ENCODE results near the gene GTF3C2. TPM values are rescaled to one million over a fixed set of nuclear protein-coding genes. Genes with fewer than 3 reads are reported as not detected.

The GTF3C2 gene
- total and polyA plus RNA-seq, 2 of the 13 experiments (the other 11 are each of a cell fraction or from before 2014, with no cell fraction given): 77.5 to 130 TPM

DNA sequence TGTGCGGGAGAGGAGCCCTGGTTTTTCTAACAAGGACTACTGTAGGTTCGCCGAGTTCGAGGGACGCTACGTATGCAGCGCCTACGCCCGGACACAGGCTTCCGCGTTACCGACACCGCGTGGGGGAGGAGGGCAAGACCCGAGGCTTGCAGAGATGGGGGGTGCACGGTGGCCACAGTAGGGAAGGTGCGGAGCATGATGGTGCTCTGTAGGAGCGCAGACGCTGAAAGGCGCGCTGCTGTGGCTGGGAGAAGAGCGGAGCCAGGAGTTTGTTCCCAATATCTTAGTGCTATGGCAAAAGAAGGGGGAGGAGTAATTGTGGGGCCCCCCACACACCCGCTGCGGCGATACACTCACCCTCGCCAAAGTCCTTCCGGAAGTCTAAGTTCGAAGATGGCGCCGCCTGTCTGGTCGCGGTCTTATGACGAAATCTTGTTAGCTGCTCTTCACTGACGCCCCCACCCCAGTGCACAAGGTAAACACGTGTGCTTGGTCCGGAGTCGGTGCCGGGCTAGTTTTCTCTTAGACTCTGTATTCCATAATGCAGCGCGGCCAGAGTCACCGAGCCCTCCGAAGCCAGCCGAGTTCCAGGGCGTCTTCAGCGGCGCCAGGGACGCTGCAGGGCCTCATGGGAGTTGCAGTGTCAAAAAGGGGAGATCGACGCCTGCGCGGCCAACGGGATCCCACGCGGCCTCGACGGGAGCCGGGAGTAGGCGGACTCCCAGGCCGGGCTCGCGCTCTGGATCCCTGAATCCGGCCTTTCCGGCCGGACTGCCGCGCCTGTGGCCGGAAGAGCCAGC is at the start of gene GTF3C2 (continued):
- TF ChIP-seq, protein P1, sequence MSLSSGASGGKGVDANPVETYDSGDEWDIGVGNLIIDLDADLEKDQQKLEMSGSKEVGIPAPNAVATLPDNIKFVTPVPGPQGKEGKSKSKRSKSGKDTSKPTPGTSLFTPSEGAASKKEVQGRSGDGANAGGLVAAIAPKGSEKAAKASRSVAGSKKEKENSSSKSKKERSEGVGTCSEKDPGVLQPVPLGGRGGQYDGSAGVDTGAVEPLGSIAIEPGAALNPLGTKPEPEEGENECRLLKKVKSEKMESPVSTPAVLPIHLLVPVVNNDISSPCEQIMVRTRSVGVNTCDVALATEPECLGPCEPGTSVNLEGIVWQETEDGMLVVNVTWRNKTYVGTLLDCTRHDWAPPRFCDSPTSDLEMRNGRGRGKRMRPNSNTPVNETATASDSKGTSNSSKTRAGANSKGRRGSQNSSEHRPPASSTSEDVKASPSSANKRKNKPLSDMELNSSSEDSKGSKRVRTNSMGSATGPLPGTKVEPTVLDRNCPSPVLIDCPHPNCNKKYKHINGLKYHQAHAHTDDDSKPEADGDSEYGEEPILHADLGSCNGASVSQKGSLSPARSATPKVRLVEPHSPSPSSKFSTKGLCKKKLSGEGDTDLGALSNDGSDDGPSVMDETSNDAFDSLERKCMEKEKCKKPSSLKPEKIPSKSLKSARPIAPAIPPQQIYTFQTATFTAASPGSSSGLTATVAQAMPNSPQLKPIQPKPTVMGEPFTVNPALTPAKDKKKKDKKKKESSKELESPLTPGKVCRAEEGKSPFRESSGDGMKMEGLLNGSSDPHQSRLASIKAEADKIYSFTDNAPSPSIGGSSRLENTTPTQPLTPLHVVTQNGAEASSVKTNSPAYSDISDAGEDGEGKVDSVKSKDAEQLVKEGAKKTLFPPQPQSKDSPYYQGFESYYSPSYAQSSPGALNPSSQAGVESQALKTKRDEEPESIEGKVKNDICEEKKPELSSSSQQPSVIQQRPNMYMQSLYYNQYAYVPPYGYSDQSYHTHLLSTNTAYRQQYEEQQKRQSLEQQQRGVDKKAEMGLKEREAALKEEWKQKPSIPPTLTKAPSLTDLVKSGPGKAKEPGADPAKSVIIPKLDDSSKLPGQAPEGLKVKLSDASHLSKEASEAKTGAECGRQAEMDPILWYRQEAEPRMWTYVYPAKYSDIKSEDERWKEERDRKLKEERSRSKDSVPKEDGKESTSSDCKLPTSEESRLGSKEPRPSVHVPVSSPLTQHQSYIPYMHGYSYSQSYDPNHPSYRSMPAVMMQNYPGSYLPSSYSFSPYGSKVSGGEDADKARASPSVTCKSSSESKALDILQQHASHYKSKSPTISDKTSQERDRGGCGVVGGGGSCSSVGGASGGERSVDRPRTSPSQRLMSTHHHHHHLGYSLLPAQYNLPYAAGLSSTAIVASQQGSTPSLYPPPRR (CRISPR knock-in tag; IDR thresholded peaks at IDR 0.05; ENCODE audit: borderline replicate concordance): peak; percentile 56; the same call in 1 of the 2 replicates
- TF ChIP-seq, protein P2, sequence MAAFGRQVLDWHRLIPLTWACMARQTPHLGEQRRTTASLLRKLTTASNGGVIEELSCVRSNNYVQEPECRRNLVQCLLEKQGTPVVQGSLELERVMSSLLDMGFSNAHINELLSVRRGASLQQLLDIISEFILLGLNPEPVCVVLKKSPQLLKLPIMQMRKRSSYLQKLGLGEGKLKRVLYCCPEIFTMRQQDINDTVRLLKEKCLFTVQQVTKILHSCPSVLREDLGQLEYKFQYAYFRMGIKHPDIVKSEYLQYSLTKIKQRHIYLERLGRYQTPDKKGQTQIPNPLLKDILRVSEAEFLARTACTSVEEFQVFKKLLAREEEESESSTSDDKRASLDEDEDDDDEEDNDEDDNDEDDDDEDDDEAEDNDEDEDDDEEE (CRISPR knock-in tag; IDR thresholded peaks at IDR 0.05): peak; percentile 29; the same call in 1 of the 2 replicates
- TF ChIP-seq, protein P3, sequence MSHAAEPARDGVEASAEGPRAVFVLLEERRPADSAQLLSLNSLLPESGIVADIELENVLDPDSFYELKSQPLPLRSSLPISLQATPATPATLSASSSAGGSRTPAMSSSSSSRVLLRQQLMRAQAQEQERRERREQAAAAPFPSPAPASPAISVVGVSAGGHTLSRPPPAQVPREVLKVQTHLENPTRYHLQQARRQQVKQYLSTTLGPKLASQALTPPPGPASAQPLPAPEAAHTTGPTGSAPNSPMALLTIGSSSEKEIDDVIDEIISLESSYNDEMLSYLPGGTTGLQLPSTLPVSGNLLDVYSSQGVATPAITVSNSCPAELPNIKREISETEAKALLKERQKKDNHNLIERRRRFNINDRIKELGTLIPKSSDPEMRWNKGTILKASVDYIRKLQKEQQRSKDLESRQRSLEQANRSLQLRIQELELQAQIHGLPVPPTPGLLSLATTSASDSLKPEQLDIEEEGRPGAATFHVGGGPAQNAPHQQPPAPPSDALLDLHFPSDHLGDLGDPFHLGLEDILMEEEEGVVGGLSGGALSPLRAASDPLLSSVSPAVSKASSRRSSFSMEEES (CRISPR knock-in tag; IDR thresholded peaks at IDR 0.05): peak; percentile 70
- TF ChIP-seq ZNF329 (CRISPR knock-in tag; IDR thresholded peaks at IDR 0.05; ENCODE audit: low read depth): peak; percentile 41; the same call in 1 of the 2 replicates
- no peak for TF ChIP-seq SMAD1 (CRISPR knock-in tag; IDR thresholded peaks at IDR 0.05; ENCODE audit: borderline replicate concordance, low read depth)
- TF ChIP-seq NFYB (CRISPR knock-in tag; IDR thresholded peaks at IDR 0.05): peak; percentile 67
- peak; percentile 64 for TF ChIP-seq ZNF564 (CRISPR knock-in tag; IDR thresholded peaks at IDR 0.05)
- TF ChIP-seq, protein P4, sequence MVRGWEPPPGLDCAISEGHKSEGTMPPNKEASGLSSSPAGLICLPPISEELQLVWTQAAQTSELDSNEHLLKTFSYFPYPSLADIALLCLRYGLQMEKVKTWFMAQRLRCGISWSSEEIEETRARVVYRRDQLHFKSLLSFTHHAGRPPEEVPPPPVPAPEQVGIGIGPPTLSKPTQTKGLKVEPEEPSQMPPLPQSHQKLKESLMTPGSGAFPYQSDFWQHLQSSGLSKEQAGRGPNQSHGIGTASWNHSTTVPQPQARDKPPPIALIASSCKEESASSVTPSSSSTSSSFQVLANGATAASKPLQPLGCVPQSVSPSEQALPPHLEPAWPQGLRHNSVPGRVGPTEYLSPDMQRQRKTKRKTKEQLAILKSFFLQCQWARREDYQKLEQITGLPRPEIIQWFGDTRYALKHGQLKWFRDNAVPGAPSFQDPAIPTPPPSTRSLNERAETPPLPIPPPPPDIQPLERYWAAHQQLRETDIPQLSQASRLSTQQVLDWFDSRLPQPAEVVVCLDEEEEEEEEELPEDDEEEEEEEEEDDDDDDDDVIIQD (CRISPR knock-in tag; IDR thresholded peaks at IDR 0.05; ENCODE audit: low read depth): 0 out of 2 replicates have a peak, but pooled peaks have one; percentile 48
- TF ChIP-seq TBX3 (IDR thresholded peaks at IDR 0.05; ENCODE audit: borderline replicate concordance): peak; percentile 38; the same call in 1 of the 2 replicates
- peak; percentile 40; the same call in 1 of the 2 replicates for TF ChIP-seq MEIS2 (CRISPR knock-in tag; IDR thresholded peaks at IDR 0.05)
- TF ChIP-seq ZNF550 (CRISPR knock-in tag; IDR thresholded peaks at IDR 0.05; ENCODE audit: borderline replicate concordance): peak; percentile 82; the same call in 1 of the 2 replicates
- peak; percentile 34 for TF ChIP-seq KLF15 (CRISPR knock-in tag; IDR thresholded peaks at IDR 0.05; ENCODE audit: borderline replicate concordance)
- TF ChIP-seq ZNF335 (CRISPR knock-in tag; IDR thresholded peaks at IDR 0.05): peak; percentile 89
- TF ChIP-seq, protein P5, sequence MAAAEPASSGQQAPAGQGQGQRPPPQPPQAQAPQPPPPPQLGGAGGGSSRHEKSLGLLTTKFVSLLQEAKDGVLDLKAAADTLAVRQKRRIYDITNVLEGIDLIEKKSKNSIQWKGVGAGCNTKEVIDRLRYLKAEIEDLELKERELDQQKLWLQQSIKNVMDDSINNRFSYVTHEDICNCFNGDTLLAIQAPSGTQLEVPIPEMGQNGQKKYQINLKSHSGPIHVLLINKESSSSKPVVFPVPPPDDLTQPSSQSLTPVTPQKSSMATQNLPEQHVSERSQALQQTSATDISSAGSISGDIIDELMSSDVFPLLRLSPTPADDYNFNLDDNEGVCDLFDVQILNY (CRISPR knock-in tag; conservative IDR thresholded peaks at IDR 0.05): peak; percentile 78
- TF ChIP-seq, protein P6, sequence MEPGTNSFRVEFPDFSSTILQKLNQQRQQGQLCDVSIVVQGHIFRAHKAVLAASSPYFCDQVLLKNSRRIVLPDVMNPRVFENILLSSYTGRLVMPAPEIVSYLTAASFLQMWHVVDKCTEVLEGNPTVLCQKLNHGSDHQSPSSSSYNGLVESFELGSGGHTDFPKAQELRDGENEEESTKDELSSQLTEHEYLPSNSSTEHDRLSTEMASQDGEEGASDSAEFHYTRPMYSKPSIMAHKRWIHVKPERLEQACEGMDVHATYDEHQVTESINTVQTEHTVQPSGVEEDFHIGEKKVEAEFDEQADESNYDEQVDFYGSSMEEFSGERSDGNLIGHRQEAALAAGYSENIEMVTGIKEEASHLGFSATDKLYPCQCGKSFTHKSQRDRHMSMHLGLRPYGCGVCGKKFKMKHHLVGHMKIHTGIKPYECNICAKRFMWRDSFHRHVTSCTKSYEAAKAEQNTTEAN (CRISPR knock-in tag; conservative IDR thresholded peaks at IDR 0.05): peak; percentile 67
